ENCODE results near the gene CTNNA2. TPM values are rescaled to one million over a fixed set of nuclear protein-coding genes. Genes with fewer than 3 reads are reported as not detected.
A peak's percentile ranks its signal among the peaks of the same experiment; 100 is the strongest.

The CTNNA2 gene
- total RNA-seq, 1 donor from 2014 or later = not detected

DNA sequence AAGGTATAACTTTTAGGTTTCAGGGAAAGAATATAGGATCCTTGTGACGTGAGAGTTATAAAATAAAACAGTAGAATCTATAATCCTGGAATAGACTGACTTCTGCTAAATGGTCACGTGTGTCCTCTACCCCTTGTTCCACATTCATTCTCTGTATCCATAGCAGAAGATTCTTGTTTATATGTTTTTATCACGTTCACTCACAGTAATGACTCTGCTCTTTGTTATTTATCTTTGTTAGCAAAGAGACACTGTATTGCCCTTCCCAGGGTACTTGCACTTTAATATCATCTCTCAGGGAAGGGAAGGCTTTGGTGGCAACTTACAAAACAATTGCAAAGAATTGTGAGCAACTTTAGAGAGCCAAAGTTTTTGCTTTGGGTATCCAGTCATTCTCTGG is 997.9 kb downstream of the CTNNA2 start:
- ATAC-seq = peak; percentile 74

DNA sequence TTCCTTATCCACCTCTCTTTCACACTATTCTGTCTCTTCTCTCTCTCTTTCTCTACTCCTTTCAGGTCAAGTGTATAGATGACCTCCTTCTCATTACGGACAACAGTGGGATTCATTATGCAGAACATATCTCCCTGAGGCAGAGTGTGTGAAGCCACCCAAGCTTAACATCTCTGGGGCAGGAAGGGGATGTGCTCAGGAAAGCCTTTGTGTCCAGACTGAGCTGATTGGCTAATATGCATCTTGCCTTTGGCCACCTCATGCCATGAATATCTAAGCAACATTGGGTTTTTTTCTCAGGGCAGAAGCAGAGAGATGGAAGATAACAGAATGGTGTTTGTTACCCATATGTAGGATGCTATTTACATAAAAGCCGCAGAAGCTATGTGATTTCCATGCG is 1003.1 kb downstream of the CTNNA2 start:
- no peak for ATAC-seq
- intact Hi-C loops (cut with micrococcal nuclease) = no loop called here
- DNase-seq = no peak

More for the DNA sequence above, 997.9 kb downstream of the CTNNA2 start:
- intact Hi-C loops (cut with micrococcal nuclease) = no loop called here
- DNase-seq = no peak

DNA sequence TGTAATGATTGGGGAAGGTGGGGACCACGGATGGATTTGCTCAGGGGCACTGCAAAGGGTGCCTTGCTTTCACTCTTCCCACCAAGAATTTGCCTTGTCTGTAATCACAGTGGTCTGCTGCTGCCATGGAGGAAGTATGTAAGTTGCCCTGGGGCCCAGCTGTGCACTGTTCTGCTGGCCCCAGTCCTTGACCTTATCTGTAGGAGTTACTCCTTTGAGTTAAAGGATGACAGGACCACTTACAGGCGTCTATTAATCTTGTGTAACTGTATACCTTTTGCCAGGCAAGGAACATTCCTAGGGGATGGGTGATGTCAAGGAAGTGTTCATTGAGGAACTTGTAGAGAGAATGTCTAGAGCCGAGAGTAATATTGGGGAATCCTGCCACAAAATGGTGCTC is 1004.5 kb downstream of the CTNNA2 start:
- intact Hi-C loops (cut with micrococcal nuclease) = no loop called here
- DNase-seq (no peak), ATAC-seq (no peak)

DNA sequence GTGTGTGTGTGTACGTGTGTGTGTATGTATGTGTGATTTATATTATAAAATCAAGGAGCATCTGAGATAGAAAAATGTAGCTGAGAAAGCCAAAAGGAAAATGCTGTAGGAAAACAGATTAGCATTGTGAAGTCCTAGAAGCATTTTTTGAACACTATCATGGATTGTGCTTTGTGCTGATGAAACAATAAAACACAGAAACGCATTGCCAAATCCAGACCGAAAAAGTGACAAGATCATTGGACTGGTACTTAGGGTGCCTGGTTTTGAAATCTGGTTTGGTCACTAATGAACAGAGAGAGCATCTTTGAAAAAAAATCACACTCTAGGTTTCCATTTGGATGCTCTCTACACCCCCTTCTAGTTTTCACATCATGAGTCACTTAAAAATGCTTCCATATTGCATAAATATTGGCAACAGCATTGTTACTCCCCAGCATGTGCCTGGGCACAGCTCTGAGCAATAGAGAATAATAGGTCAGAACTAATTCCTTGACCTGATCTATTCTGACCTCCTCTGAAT is 1006.3 kb downstream of the CTNNA2 start:
- ATAC-seq (no peak), DNase-seq (no peak)
- intact Hi-C loops (cut with micrococcal nuclease) = no loop called here

DNA sequence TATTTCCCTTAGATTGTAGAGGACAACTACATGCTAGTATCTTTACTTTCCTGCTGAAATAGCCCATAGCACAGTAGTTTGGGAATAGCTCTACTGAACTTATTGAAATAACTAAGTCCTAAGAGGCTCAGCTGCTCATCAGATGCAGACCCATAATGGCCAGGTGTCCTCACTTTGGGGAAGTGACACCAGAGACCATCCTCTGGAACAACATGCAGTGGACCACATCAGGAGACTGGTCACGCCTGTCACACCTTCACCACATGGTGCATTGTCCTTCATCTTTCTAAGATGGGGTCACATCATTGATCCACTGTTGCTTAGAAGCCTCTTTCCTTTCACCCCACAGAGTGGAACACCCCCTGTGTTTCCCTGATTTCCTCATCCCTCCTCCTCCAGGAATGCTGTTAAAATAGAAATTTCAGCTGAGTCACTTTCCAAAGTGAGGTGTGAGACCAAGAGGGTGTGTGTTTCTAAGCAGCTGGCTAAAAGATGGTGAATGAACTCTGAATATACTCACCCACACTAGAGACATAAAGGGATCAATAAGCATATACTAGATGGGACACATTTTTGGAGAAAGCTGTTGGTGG is 1006.9 kb downstream of the CTNNA2 start:
- ATAC-seq = no peak
- DNase-seq = no peak
- intact Hi-C loops (cut with micrococcal nuclease) = no loop called here

DNA sequence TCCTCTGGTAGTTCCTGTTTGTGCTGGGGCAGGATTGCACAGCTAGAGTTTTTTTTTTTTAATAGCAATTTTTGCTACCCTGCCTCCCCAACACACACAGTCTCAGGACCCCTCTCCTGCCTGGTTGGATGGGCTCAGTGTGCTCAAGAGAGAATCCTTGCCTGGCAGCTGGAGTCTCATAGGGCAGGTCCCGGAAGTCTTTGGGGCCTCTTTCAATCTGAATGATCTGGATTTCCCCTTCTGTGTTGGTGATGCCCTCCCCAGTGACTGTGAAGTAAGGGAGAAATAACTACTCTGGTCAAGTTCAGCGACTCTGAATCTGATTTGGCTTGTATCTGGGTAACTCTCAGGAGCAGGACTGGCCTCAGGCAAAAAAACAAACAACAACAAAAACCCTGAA is 1012.3 kb downstream of the CTNNA2 start:
- DNase-seq (no peak), ATAC-seq (no peak)
- intact Hi-C loops (cut with micrococcal nuclease) = no loop called here

DNA sequence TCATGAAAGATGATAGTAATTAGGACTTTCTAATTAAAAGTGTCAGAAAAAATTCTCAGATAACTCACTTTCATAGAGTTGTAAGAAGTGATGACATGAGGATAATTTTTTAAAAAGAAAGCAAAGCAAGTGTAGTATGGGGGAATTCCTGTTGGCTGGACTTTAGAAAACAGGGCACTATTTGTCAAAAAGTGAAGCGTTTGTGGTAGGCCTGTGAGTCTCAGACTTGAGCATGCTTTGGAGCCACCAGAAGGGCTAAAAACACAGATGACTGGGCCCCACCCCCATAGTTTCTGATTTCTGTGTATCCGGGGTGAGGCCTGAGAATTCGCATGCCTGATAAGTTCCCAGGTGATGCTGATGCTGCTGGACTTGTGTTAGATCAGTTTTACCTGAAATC is 1014.3 kb downstream of the CTNNA2 start:
- DNase-seq (no peak), ATAC-seq (no peak)
- intact Hi-C loops (cut with micrococcal nuclease) = no loop called here

DNA sequence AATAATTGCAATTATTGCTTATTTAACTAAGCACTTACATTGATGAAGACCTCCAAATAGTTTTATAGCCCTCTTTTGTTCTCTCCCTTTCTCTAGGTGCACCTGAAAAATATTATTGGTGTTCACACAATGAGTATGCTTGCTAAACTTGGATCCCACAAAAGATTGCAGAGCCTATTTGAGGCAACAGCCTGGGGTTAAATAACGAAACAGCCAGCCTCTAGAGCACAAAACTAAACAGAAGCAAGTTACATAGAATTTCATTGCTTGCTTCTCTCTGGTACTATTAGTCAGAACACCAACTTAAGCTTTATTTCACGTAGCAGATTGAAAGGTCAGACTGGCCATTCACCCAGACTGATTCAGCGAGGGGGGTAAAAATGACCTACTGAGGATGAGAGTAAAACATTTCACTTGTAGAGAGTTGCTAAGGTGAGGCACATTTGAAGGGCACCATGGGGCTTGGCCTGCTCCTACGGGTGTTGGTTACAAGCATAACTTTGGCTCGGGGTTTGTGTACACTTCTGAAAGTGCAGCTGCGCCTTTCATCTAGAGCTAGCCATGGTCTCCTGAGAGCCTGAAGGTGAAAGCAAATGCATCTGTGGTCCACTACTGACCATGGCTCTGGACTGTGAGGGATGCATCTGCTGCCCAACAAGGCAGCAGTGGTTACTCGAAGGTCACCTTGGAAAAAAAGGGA is 1016.8 kb downstream of the CTNNA2 start:
- no peak for DNase-seq
- no peak for ATAC-seq
- intact Hi-C loops (cut with micrococcal nuclease) = no loop called here

DNA sequence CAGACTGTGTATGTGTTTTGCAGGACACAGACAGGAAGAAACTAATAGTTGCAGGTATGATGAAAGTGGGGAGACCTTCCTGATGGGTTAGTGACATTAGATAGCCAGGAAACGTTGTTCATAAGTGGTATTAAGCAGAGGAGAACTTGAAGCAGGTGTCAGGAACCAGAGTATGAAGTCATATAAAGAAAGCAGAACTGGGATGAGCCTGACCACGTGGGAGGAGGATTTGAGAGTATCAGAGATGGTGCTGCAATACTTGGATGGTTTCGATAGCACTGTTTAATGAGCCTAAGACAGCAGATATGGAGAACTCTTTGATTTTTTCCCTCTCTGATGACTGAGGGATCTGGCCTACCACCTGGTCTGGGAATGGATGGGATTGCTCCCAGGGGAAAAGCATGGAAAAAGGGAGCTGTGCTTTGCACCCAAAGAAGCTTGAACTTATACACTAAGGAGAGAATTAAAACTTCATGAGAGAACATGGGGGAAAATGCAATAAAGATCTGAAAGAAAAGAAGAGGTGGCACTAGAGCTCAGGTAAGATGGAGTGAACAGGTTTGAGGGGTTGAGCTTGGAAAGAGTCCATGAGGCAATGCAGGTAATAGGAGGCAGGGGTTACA is 1017.7 kb downstream of the CTNNA2 start:
- no peak for ATAC-seq
- DNase-seq = no peak
- intact Hi-C loops (cut with micrococcal nuclease) = no loop called here

DNA sequence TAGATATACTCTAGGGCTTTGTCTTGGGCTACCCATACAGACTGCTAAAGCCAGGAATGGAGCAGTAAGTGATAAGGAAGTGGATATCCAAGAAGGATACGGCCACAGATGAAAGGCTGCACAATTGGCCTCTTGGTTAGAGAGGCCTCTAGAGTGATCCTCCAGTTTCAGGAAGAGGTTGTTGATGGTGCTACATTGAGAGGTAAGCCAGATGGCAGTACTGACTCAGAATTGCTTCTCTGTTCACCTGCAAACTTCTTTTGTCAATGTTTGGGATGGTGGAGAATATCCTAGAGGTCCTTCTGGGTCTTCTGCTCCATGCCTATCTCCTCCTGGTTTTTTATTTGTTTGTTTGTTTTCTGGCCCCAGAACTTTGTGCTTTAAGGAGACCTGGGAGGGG is 1018.5 kb downstream of the CTNNA2 start:
- DNase-seq = no peak
- ATAC-seq = no peak
- intact Hi-C loops (cut with micrococcal nuclease) = no loop called here

DNA sequence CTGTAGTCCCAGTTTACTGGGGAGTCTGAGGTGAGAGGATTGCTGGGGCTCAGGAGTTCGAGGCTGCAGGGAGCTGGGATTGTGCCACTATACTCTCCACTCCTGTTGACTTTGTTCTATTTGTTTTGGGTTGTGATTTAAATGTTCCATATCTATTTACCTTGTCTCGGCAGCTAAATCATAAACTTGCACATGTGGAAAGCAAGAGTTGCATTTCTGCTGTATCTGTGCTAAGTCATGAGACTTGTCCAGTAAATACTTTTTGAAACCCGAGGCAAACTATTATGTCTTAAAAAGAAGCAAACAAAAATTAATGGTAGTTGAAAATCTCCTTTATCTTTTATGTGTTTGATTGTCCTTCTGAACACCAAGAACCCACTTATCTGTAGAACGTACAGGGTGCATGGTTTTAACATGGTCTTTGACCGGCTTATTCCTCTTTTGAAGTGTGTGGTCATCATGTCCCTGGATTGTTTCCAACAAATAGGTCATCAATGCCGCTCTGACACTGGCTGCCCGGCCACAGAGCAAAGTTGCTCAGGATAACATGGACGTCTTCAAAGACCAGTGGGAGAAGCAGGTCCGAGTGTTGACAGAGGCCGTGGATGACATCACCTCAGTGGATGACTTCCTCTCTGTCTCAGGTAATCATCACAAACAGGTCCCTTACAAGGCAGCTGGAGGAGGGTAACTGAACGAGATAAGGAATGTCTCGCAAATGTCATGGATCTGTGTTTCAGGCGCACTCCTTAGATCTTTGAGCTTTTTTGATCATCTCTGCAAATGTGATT is 1032.8 kb downstream of the CTNNA2 start:
- intact Hi-C loops (cut with micrococcal nuclease) = no loop called here
- DNase-seq (no peak), ATAC-seq (no peak)

DNA sequence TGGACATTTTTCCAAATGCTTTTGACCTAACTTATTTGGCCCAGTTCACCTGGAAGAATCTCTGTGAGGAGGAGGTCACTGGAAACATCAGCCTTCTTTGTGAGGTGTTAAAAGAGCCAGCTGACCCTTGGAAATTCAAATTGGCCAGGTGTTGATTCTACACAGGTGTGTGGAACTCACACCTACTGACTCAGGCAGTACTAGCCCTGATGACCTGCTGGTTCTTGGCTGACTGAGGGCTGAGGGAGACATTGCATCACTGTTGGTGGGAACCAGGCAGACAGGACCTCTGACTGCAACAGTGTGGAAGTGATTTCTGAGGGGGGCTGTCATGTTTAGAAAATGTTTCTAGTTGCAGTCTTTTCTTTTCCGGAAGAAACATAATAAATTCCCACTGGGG is 1033.9 kb downstream of the CTNNA2 start:
- intact Hi-C loops (cut with micrococcal nuclease) = no loop called here
- DNase-seq (no peak), ATAC-seq (no peak)

DNA sequence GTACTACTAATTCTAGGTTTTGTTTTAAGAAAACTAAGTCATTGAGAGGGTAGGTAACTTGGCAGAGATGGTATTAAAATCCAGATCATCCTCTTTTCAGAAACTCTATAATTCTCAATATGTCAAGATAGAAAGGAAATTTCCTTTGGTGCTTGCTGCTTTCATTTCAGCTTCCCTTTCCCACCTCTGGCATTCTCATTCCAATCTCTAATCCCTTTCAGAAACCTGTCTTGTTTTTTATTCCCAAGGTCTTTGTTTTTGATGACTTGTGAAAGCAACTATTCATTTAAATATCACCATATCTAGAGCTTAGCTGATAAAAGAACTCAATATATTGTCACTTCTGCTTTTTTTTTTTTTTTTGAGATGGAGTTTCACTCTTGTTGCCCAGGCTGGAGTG is 1034.5 kb downstream of the CTNNA2 start:
- ATAC-seq (no peak), DNase-seq (no peak)
- intact Hi-C loops (cut with micrococcal nuclease) = no loop called here

DNA sequence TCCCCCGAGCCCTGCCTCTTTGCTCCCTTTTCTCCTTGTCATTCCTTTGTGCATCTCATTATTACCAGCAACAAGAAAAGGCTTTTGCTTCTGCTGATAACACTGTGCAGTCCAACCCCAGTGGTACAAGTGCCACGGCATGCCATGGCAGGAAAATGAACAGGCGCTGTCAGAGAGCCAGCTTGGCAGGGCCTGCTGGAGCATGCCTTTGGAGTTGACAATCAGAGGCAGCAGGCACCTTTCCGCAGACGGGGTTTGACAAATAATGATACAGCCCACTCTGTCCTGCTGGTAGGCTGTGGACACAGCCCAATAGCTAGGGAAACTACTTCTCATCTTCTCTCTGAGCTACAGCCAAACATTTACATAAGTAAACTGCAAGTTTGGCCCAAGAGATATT is 1035.6 kb downstream of the CTNNA2 start:
- DNase-seq = peak; percentile 87

DNA sequence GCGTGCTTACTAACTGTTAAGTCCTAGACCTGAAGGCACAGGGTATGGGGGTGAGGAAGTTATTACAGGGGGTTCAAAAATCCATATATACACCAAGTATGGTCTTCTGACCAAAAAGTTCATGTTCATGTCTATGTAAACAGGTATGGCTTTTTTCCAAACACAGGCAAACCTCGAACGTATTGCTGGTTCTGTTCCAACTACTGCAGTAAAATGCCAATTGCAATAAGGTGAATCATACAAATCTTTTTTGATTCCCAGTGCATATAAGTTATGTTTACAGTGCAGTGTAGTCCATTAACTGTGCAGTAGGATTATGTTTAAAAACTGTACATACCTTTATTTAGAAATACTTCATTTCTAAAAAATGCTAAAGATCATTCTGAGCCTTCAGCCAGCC is 1037.0 kb downstream of the CTNNA2 start:
- intact Hi-C loops (cut with micrococcal nuclease) = no loop called here
- no peak for ATAC-seq
- no peak for DNase-seq

More for the DNA sequence above, 1035.6 kb downstream of the CTNNA2 start:
- intact Hi-C loops (cut with micrococcal nuclease) = no loop called here
- ATAC-seq = peak; percentile 100

DNA sequence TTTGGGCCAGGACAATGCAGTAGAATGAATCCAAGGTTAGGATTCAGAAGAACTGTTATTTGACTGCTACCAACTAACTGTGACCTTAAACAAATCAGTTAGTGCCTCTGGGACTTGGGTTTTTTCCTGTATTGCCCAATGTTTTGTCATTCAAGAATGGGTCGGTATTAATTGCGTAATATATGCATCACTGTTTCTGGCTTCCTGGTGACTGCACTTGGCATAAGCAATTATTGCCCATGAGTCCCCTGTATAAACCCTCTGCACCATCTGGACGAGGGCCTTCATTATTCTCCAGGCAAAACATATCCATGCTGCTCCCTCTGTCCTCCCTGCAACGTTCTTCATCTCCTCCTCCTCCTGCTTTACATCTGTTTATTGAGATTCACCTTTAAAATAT is 1047.5 kb downstream of the CTNNA2 start:
- intact Hi-C loops (cut with micrococcal nuclease) = no loop called here
- DNase-seq (no peak), ATAC-seq (no peak)

DNA sequence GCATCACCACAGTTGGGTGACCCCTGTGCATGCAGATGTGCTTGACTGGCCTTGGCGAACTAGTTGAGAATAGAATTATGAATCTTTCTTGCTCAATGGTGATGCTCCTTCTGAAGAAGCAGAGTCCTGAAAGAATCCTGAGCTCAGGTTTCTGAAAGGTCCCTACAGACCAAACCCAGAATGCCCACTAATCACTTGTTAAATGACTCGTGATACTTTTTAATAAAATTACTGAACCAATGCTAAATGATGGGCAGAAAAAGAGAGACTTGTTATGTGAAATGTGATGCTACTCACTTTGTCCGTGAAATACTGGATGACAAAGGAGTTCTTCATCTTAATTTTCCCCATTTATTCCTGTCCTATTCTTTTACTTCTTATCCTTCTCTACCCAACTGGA is 1055.2 kb downstream of the CTNNA2 start:
- DNase-seq (no peak), ATAC-seq (no peak)
- intact Hi-C loops (cut with micrococcal nuclease) = no loop called here

DNA sequence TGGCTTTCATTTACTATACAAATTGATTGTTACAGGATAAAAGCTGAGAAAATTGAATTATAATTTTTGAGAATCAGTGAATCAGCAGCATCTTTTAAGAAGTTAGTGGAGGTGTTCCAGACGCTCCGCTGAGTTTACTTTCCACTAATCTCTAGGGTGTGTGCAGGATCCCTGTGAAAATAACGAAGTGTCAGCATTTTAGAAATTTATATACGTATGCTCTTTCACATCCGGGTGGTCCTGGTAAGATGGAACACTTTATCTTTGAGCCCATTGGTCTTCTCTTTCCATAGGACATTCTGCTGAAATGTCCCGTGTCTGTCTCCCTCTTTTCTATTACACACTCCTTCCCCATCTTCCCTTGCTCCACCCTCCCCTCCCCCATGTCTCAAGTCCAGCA is 1060.3 kb downstream of the CTNNA2 start:
- no peak for ATAC-seq
- intact Hi-C loops (cut with micrococcal nuclease) = no loop called here

DNA sequence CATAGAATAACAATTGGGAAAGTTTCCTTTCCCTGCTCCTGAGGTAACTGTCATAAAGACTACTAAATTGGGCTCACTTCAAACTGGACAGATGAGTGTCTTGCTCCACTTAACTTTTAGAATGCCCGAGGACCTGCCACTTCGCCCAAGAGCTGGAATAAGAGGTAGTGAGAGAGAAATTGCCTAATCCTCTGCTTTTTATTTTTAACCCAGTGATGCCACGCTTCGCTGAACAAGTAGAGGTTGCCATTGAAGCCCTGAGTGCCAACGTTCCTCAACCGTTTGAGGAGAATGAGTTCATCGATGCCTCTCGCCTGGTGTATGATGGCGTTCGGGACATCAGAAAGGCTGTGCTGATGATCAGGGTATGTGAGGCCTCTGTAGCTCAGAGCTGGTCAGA is 1061.1 kb downstream of the CTNNA2 start:
- intact Hi-C loops (cut with micrococcal nuclease) = no loop called here
- ATAC-seq (no peak), DNase-seq (no peak)

More for the DNA sequence above, 1060.3 kb downstream of the CTNNA2 start:
- no peak for DNase-seq

DNA sequence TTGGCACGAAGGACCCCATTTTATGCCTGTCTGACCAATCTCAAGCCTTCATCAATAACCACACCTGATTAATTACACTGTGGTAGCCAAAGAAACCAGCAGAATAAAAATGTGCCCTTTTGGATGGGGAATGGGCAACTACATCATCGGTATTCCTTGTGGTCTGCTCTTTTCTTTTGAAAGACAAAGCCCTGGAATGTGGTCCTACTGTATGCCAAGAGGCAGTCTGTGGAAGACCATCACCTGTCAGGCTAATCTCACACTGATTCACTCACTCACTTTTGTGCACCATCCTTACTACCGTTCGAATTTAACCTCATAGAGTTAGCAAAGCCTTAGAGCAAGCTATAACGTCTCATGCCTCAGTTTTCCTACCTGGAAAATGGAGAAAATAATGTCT is 1066.9 kb downstream of the CTNNA2 start:
- DNase-seq (no peak), ATAC-seq (no peak)
- intact Hi-C loops (cut with micrococcal nuclease) = no loop called here
